Anterior cingulate cortex (tissue), 58 donors: ENCODE results near the gene LGALS9B.
"Not testable (repeated sequence)": the region's sequence is repeated elsewhere in the genome, so short reads cannot be mapped to it uniquely, and the experiment has no call there.

Experiments used
- DNase-seq, 58 donors: peaks; one replicate each; lab custom pipeline; 2025; lab: John Stamatoyannopoulos, UW

LGALS9B gene

DNA sequence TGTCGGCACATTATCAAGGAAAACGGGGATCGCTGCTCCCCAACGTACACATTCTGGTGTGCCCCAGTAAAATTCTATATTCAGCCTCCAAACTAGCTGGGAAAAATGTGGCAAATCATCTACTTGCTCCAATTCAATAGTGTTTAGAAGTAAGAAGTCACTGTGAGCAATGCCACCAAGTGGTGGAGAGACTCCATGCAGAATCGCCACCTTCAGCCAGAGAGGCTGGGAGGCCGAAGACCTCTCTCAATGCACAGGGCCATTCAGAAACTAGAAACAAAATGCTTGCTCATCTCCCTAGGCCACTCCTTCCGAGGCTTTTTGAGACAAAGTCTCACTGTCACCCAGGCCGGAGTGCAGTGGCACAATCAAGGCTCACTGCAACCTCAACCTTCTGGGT is 48.5 kb downstream of the LGALS9B start:
- DNase-seq: not testable (repeated sequence)

GRCh38 chr17:20417492-20418080 is 49.8 kb downstream of the LGALS9B start:
- DNase-seq: not testable (repeated sequence)

GRCh38 chr17:20416381-20416911 is 50.9 kb downstream of the LGALS9B start:
- not testable (repeated sequence) for DNase-seq

DNA sequence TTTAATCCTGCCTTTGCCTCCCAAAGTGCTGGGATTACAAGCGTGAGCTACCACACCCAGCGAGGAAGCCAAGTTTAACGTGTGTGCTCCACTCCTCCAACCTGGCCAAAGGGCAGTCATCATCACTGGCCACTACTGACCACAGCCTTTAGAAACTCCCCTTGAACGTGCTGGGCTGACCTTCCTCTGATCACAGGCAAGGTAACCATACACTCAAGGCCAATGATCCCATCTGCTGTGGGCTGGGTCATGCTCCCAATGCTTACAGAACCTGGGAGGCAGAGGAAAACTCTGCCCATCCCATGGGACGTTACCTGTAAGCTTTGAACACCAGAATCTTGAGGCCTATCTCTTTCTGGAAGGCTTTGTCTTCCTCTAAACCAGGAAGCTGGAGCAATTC is 51.9 kb downstream of the LGALS9B start:
- not testable (repeated sequence) for DNase-seq

GRCh38 chr17:20401306-20402022 is 65.9 kb downstream of the LGALS9B start:
- not testable (repeated sequence) for DNase-seq

DNA sequence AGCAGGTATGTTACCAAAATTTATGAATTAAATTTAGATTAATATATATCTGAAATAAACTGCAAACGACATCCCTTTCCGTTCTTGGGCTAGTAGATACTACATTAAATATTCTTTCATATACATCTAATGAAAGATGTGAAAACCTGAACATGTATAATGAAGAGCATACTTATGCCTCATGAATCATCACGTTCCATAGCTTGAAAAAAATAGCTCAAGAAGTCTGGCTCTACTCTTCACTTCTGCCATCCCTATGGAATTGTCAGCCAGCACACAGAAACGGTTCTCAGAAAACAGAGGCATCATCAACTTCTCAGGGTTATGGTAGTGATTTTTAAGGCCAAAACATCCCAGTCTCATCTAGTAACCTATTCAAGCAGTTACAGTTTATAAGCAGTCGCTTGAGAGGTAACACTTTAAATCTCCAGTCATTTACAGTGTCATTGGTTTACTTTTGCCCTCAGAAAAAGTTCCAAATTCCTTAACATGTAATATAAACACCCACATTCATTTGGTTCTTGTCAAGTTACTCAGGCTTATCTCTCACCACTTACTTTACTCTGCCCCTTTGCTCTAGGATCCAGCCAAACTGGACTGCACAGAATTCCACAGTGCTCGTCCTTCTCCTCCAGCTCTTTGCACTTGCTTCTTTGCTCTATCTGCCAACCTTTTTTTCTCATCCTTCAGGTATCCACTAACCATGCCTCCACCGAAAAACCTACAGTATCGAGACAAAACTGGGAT is 66.6 kb downstream of the LGALS9B start:
- DNase-seq: not testable (repeated sequence)
